ENCODE data around the gene DOCK9.
A peak's percentile ranks its signal among the peaks of the same experiment; 100 is the strongest.

- TF ChIP-seq, protein P1, sequence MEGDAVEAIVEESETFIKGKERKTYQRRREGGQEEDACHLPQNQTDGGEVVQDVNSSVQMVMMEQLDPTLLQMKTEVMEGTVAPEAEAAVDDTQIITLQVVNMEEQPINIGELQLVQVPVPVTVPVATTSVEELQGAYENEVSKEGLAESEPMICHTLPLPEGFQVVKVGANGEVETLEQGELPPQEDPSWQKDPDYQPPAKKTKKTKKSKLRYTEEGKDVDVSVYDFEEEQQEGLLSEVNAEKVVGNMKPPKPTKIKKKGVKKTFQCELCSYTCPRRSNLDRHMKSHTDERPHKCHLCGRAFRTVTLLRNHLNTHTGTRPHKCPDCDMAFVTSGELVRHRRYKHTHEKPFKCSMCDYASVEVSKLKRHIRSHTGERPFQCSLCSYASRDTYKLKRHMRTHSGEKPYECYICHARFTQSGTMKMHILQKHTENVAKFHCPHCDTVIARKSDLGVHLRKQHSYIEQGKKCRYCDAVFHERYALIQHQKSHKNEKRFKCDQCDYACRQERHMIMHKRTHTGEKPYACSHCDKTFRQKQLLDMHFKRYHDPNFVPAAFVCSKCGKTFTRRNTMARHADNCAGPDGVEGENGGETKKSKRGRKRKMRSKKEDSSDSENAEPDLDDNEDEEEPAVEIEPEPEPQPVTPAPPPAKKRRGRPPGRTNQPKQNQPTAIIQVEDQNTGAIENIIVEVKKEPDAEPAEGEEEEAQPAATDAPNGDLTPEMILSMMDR (IDR thresholded peaks at IDR 0.05), result no peak
- peak; percentile 25 for TF ChIP-seq POLR2A (IDR thresholded peaks at IDR 0.05)
Measured at GRCh38 chr13:98819382-98820010, 158.4 kb downstream of the DOCK9 start.

Measured in right lobe of liver (tissue), 4 donors.